ENCODE data around the gene RPS19.

DNA sequence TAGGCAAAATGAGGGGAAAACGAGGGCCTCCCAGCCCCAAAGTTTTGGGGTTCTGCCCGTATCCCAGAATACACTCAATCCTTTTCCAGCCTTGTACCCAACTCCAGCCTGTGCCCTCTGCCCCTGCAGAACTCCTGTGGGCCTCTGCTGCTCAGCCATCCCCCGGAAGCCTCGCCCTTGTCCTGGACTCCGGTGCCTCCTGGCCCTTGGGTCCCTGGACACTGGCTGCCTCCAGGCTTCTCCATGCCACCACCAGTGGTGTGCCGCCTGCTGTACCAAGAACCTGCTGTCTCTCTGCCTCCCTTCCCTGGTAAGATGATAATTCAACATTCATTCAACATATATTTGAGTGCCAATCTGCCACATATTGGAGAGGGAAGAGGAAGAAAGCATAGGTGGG lies 11.4 kb upstream of the RPS19 start:
- TF ChIP-seq EP300 (IDR thresholded peaks at IDR 0.05) (no peak), POLR2AphosphoS5 (IDR thresholded peaks at IDR 0.05) (no peak)
- TF ChIP-seq, protein P1, sequence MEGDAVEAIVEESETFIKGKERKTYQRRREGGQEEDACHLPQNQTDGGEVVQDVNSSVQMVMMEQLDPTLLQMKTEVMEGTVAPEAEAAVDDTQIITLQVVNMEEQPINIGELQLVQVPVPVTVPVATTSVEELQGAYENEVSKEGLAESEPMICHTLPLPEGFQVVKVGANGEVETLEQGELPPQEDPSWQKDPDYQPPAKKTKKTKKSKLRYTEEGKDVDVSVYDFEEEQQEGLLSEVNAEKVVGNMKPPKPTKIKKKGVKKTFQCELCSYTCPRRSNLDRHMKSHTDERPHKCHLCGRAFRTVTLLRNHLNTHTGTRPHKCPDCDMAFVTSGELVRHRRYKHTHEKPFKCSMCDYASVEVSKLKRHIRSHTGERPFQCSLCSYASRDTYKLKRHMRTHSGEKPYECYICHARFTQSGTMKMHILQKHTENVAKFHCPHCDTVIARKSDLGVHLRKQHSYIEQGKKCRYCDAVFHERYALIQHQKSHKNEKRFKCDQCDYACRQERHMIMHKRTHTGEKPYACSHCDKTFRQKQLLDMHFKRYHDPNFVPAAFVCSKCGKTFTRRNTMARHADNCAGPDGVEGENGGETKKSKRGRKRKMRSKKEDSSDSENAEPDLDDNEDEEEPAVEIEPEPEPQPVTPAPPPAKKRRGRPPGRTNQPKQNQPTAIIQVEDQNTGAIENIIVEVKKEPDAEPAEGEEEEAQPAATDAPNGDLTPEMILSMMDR (IDR thresholded peaks at IDR 0.05): no peak

Measured in esophagus muscularis mucosa (tissue), 4 donors.